C4-2B (cell line): Measurements from ENCODE around the gene DLGAP1.

Source experiments
- H3K27ac ChIP-seq: fragments of 450-650 bp; 2 replicates; pipeline ENCODE4 v1.5.1; 2017
- ZFX ChIP-seq: fragments of 450-650 bp; IDR thresholded peaks from 2 replicates; pipeline ENCODE4 v1.6.1; 2017
- TF ChIP-seq, protein P1 (sequence below): fragments of 450-650 bp; conservative IDR thresholded peaks from 2 replicates; pipeline ENCODE4 v1.5.1; 2017; ENCODE audit warnings: mild to moderate bottlenecking

The DLGAP1 gene

DNA sequence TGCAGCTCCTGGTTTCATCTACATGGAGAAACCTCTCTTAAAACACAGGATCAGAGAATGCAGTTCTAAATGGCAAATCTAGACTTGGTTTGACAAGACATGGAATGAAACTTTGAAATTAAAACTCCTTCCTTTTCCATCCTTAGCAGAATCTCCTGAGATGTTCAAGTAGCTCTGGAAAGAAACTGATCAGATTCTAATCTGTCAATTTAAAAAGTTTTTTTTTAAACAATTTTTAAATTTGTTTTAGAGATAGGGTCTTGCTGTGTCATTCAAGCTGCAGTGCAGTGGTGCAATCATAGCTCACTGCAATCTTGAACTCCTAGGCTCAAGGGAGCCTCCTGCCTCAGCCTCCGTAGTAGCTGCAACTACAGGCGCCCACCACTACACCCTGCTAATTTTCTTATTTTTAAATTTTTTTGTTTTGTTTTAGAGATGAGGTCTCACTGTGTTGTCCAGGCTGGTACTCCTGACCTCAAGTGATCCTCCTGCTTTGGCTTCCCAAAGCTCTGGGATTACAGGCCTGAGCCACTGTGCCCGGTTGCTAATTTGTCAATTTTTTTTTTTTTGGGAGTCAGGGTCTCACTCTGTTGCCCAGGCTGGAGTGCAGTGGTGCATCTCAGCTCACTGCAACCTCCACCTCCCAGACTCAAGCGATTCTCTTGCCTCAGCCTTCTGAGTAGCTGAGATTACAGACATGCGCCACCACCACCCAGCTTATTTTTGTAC, 788.4 kb downstream of the DLGAP1 start:
- TF ChIP-seq ZFX, result no peak
- TF ChIP-seq, protein P1, sequence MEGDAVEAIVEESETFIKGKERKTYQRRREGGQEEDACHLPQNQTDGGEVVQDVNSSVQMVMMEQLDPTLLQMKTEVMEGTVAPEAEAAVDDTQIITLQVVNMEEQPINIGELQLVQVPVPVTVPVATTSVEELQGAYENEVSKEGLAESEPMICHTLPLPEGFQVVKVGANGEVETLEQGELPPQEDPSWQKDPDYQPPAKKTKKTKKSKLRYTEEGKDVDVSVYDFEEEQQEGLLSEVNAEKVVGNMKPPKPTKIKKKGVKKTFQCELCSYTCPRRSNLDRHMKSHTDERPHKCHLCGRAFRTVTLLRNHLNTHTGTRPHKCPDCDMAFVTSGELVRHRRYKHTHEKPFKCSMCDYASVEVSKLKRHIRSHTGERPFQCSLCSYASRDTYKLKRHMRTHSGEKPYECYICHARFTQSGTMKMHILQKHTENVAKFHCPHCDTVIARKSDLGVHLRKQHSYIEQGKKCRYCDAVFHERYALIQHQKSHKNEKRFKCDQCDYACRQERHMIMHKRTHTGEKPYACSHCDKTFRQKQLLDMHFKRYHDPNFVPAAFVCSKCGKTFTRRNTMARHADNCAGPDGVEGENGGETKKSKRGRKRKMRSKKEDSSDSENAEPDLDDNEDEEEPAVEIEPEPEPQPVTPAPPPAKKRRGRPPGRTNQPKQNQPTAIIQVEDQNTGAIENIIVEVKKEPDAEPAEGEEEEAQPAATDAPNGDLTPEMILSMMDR, result peak; percentile 81
- H3K27ac ChIP-seq, result no peak overlapping the region

DNA sequence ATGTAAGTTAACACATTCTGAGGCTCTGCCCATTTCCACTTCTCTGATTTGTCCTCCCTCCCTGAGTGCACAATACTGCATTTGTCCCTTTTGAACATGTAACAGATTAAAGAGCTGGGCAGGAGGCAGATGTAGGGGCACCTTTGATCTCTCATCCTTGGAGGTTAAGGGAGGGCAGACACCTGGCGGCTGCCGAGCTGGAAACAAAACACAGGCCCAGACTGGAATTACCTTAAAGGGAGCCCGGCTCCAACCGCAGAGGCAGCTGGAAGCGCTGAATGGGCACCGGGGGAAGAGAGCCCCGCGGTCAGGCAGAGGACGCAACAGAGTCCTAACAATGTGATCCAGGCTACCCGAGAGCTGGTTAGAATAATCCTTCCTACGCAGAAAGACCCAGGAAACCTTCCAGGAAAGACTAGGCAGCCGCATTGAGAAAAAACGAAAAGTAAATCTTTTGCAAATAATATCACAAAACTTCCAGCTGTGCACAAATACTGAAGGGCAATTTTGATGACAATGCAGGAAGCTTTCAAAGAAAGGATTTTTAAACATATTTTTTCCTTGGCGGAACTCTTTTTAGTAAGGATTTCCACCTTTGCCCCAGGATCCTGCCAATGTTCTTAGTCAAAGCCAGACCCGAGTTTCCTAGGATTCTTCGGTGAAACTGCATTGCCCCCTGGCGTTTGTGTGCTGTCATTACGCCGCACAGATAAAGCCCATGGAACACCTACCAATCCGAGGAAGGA, 789.2 kb downstream of the DLGAP1 start:
- TF ChIP-seq, protein P1, result peak; percentile 95
- no peak for TF ChIP-seq ZFX
- no peak overlapping the region for H3K27ac ChIP-seq

DNA sequence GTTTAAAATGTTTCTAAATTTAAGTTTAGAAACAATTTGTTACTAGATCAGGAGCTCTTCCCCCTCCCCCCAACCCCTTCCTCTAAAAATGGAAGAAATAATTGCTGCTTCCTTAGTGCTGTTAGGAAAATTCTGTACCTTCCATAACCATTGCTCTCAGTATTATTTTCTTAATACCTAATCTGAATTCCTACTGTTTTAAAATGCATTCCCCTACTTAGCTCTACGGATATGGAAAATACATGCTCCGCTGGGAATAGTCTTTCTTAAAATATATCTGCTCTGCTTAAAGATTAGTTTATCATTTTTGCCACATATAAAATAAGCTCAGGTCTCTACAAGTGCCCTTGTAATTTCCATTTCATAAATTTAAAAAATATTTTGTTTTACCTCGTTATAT, 789.9 kb downstream of the DLGAP1 start:
- no peak overlapping the region for H3K27ac ChIP-seq
- TF ChIP-seq, protein P1, result no peak
- no peak for TF ChIP-seq ZFX

DNA sequence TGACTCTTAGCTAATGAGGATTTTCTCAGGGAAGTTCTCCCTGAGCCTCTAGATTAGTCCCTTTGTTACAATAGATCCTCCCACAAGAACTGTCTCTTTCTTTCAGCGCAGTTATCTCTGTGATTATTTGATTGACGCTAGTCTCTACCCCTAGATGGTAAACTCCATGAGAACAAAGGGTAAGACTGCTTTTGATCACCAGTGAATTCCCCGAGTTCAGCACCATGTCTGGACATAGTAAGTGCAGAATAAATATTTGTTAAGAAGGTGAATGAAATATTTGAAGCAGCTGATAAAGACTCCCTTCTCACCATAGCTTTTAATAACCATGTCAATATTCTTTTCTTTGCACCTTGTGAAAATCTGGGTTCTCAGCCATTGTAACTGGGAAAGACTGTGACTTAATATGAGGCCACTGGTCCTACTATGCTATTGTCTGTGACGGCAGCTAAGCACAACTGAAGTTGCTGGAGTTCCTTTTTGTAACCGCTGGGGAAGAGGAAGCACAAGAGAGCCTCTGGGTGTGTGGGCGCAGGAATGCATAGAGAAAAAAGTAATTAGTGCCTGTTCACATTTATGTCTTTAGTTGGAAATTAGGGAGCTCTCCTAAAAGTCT, 790.4 kb downstream of the DLGAP1 start:
- H3K27ac ChIP-seq, result no peak overlapping the region
- no peak for TF ChIP-seq ZFX
- TF ChIP-seq, protein P1, result no peak

DNA sequence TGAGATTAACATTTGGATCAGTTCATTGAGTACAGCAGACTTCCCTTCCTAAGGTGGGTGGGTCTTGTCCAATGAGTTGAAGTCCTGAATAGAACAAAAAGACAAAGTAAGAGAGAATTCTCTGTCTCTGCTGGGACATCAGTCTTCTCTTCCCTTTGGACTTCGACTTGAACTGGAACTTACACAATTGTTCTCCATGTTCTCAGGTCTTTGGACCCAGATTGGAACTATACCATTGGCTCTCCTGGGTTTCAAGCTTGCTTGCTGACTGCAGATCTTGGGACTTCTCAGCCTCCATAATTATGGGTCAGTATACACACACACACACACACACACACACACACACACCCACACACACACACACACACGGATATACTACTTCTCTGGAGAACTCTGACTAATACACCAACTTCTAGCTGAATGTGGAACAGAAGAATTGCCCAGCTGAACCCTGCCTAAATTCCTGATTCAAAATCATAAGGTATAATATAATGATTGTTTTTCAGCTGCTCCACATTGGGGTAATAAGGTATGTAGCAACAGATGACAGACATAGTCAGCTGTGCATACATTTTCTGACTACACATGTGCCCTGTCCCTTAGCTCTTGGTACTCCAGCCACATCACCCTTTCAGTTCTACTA, 791.1 kb downstream of the DLGAP1 start:
- H3K27ac ChIP-seq, result no peak overlapping the region

DNA sequence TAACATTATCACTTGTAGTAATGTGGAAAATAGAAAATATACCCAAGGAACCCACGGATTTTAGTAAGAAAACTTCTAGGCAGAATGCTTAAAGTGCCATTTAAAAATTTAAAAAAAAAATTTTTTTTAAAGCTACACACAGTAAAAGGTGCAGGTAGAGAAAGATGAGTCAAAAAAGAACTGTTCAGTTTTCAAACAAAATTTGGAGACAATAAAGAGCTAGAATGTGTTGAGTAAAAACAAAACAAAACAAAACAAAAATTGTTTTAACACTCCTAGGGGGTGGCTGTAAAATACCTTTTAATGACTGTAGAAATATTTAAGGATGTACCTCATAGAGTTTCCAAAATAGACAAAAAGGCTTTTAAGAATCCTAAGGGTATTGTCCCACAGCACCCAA, 793.1 kb downstream of the DLGAP1 start:
- H3K27ac ChIP-seq, result no peak overlapping the region
- no peak for TF ChIP-seq ZFX
- TF ChIP-seq, protein P1, result no peak

More for the DNA sequence above, 791.1 kb downstream of the DLGAP1 start:
- TF ChIP-seq ZFX, result no peak
- TF ChIP-seq, protein P1, result no peak
